Measurements from ENCODE around the gene OR51D1. TPM values are rescaled to one million over a fixed set of nuclear protein-coding genes. Genes with fewer than 3 reads are reported as not detected.

Gene OR51D1
- not detected for polyA plus RNA-seq (ENCODE audit: insufficient read length in 4 of 4)

- DNase-seq (ENCODE audit: low read depth in 4 of 4, low spot score in 3 of 4), result peak; percentile 56 to 77 (median 70)
Measured at GRCh38 chr11:4636962-4637661, at the start of gene OR51D1. OR51D1 (plus strand) TSS chr11:4637477; CDS start chr11:4639791, 2,314 bp downstream.

GRCh38 chr11:4589017-4589416 lies 48.3 kb upstream of the OR51D1 start:
- no peak for DNase-seq (ENCODE audit: low read depth in 4 of 4, low spot score in 3 of 4)

- DNase-seq (ENCODE audit: low read depth in 4 of 4, low spot score in 3 of 4), result no peak
Measured at GRCh38 chr11:4593739-4594138, 43.5 kb upstream of the OR51D1 start, which contains the start of gene OR52I1. OR52I1 (plus strand) TSS chr11:4594039; CDS start chr11:4594039, 0 bp downstream.

DNA sequence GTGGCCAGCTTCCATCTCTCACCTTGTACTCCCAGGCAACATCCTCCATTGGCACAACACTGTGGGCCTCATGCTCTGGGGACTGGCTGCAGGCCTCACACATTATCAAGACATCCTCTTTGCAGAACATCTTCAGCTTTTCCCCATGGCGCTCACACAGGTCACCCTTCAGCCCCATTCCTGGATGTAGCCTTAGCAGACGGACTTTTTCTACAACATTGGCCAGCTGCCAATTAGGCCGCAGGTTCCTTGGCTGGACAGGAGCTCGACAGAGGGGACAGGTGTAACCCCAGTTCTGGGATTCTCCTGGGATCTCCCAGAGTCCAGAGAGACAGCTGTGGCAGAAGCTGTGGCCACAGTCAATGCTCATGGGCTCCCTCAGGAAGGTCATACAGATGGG lies 32.2 kb upstream of the OR51D1 start:
- no peak for DNase-seq (ENCODE audit: low read depth in 4 of 4, low spot score in 3 of 4)

GRCh38 chr11:4606231-4607015 lies 30.9 kb upstream of the OR51D1 start:
- no peak for DNase-seq (ENCODE audit: low read depth in 4 of 4, low spot score in 3 of 4)

GRCh38 chr11:4607096-4607495 lies 30.2 kb upstream of the OR51D1 start:
- DNase-seq (ENCODE audit: low read depth in 4 of 4, low spot score in 3 of 4), result no peak

GRCh38 chr11:4607781-4608666 lies 29.3 kb upstream of the OR51D1 start, which contains the start of gene TRIM68:
TRIM68 (minus strand) TSS chr11:4608231; CDS start chr11:4605504, 2,727 bp downstream.
- DNase-seq (ENCODE audit: low read depth in 4 of 4, low spot score in 3 of 4), result peak; percentile 83 to 89 (median 86)

GRCh38 chr11:4610258-4610935 lies 26.9 kb upstream of the OR51D1 start:
- DNase-seq (ENCODE audit: low read depth in 4 of 4, low spot score in 3 of 4), result no peak

DNA sequence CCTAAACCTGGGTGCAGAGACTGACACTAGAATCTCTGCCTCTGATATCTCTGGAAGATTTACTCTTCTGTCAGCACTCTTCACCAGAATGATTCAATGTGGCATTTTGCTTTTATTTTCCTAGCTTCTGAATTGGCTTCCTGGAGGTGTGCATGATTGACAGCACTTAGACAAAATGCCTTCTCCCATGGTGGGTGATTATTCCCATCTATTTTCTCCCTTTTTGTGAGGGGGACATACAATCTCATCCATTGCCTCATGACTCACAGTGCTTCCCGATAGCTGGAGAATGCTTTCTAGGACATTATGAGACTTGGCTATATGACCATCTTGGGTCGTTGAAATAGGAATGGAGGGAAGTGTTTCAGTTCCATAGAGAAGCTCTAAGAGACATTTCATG lies 25.3 kb upstream of the OR51D1 start:
- no peak for DNase-seq (ENCODE audit: low read depth in 4 of 4, low spot score in 3 of 4)

GRCh38 chr11:4615856-4616444 lies 21.3 kb upstream of the OR51D1 start:
- no peak for DNase-seq (ENCODE audit: low read depth in 4 of 4, low spot score in 3 of 4)

DNA sequence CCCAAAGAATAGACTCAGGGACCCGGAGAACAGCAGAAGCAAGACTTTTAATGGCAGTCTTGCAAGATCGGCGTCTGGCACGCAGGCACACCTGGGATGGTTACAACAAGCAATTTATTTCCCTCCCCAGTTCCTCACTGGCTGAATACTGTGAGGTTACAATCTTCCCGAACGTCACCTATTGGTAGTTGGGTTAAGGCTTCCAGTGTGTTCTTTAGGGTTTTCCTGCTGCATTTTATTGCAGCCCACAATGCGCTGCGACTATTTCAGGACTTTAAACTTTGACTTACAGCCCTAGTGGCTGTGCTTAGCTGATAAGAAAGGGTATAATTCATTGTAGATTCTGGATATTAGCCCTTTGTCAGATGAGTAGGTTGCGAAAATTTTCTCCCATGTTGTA lies 17.8 kb upstream of the OR51D1 start:
- no peak for DNase-seq (ENCODE audit: low read depth in 4 of 4, low spot score in 3 of 4)

GRCh38 chr11:4626207-4627099 lies 10.8 kb upstream of the OR51D1 start:
- DNase-seq (ENCODE audit: low read depth in 4 of 4, low spot score in 3 of 4), result peak; percentile 52 to 67 (median 64)

DNA sequence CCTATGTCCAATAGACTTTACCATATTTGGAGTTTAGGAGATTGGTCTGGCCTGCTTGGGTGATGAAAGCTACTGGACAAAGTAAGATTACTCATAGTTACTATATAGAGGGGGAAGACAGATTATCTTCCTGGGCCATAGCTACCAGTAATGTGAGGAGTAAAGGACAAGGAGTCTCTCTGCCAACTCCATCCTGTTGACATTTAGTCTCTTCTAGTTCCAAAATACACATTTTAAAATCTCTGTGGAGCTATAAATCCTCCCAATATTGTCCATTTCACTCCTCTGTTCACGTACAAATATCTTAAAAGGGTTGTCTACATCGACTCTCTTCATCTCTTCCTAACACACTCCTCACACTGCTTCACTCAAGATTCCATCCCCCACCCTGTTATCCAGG lies 1.1 kb upstream of the OR51D1 start:
- DNase-seq (ENCODE audit: low read depth in 4 of 4, low spot score in 3 of 4), result no peak

GRCh38 chr11:4637662-4638047 lies 378 bp downstream of the OR51D1 start:
- no peak for DNase-seq (ENCODE audit: low read depth in 4 of 4, low spot score in 3 of 4)

DNA sequence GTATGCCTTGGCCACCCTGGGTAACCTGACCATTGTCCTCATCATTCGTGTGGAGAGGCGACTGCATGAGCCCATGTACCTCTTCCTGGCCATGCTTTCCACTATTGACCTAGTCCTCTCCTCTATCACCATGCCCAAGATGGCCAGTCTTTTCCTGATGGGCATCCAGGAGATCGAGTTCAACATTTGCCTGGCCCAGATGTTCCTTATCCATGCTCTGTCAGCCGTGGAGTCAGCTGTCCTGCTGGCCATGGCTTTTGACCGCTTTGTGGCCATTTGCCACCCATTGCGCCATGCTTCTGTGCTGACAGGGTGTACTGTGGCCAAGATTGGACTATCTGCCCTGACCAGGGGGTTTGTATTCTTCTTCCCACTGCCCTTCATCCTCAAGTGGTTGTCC lies 2.7 kb downstream of the OR51D1 start:
- DNase-seq (ENCODE audit: low read depth in 4 of 4, low spot score in 3 of 4), result no peak

DNA sequence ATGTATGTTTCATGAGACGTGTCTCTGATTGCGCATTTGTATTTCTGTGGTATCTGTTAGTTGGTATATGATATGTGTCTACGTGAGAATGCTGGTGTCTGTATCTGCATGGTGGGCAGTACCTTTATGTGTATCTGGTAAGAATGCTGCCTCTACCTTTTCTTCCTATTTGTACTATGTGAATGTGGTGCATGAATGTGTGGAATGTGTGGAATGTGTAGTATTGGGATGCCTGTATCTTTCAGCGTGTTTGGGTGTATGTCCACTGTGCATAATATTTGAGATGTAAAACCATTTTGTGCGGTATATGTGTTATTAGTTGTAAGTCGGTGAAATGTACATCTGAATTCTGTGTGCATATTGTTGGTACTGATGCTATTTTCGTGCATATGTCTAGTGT lies 4.2 kb downstream of the OR51D1 start:
- no peak for DNase-seq (ENCODE audit: low read depth in 4 of 4, low spot score in 3 of 4)

GRCh38 chr11:4642043-4642442 lies 4.8 kb downstream of the OR51D1 start:
- DNase-seq (ENCODE audit: low read depth in 4 of 4, low spot score in 3 of 4), result no peak

GRCh38 chr11:4643076-4643475 lies 5.8 kb downstream of the OR51D1 start:
- no peak for DNase-seq (ENCODE audit: low read depth in 4 of 4, low spot score in 3 of 4)

- DNase-seq (ENCODE audit: low read depth in 4 of 4, low spot score in 3 of 4), result no peak
Measured at GRCh38 chr11:4643682-4644081, 6.4 kb downstream of the OR51D1 start, which contains the start of gene OR51E1. OR51E1 (plus strand) TSS chr11:4643982; CDS start chr11:4652527, 8,545 bp downstream.

Data from right renal pelvis (tissue), 4 donors.